GM23248 (cell line): ENCODE data around the gene FPR2. TPM values are rescaled to one million over a fixed set of nuclear protein-coding genes. Genes with fewer than 3 reads are reported as not detected.

Source experiments
- DNase-seq: peaks from one replicate; pipeline ENCODE4 v3.0.0-alpha.2; 2015
- H2AFZ ChIP-seq: fragments of 200-600 bp; sonication (generic); 2 replicates; pipeline ENCODE4 v1.6.1; 2016; ENCODE audit warnings: antibody characterized with exemption
- H3F3A ChIP-seq: fragments of 200-600 bp; sonication (generic); 2 replicates; pipeline ENCODE4 v1.6.1; 2016; ENCODE audit warnings: mild to moderate bottlenecking, antibody characterized with exemption, mixed run types; ENCODE audit not compliant: insufficient read depth
- H3K27ac ChIP-seq: fragments of 200-600 bp; sonication (generic); 2 replicates; pipeline ENCODE4 v1.5.1; 2016; ENCODE audit warnings: mild to moderate bottlenecking
- H3K27me3 ChIP-seq: fragments of 200-600 bp; sonication (generic); replicated peaks from 2 replicates; pipeline ENCODE4 v1.6.1; 2016; ENCODE audit warnings: mild to moderate bottlenecking; ENCODE audit not compliant: insufficient read depth
- H3K36me3 ChIP-seq: fragments of 200-600 bp; sonication (generic); 2 replicates; pipeline ENCODE4 v1.6.1; 2016; ENCODE audit warnings: low read depth, mild to moderate bottlenecking
- H3K4me1 ChIP-seq: fragments of 200-600 bp; sonication (generic); 2 replicates; pipeline ENCODE4 v1.6.1; 2016; ENCODE audit warnings: mild to moderate bottlenecking; ENCODE audit not compliant: insufficient read depth
- H3K4me2 ChIP-seq: fragments of 200-600 bp; sonication (generic); one replicate; pipeline ENCODE4 v1.6.1; 2016; ENCODE audit warnings: mild to moderate bottlenecking; ENCODE audit not compliant: unreplicated experiment
- H3K4me3 ChIP-seq: fragments of 200-600 bp; sonication (generic); 2 replicates; pipeline ENCODE4 v1.5.1; 2016; ENCODE audit warnings: mild to moderate bottlenecking
- H3K79me2 ChIP-seq: fragments of 200-600 bp; sonication (generic); 2 replicates; pipeline ENCODE4 v1.6.1; 2016; ENCODE audit warnings: mild to moderate bottlenecking; ENCODE audit not compliant: insufficient read depth
- H3K9ac ChIP-seq: fragments of 200-600 bp; sonication (generic); 2 replicates; pipeline ENCODE4 v1.6.1; 2016; ENCODE audit warnings: mild to moderate bottlenecking
- H3K9me2 ChIP-seq: fragments of 200-600 bp; sonication (generic); 2 replicates; pipeline ENCODE4 v1.6.1; 2016; ENCODE audit warnings: mixed run types, mild to moderate bottlenecking, moderate library complexity; ENCODE audit not compliant: insufficient read depth
- H3K9me3 ChIP-seq: fragments of 200-600 bp; sonication (generic); one replicate; pipeline ENCODE4 v1.6.1; 2017; ENCODE audit warnings: low read depth
- H4K20me1 ChIP-seq: fragments of 200-600 bp; sonication (generic); 2 replicates; pipeline ENCODE4 v1.6.0; 2016; ENCODE audit not compliant: insufficient read depth
- EZH2 ChIP-seq: fragments of 200-600 bp; sonication (generic); IDR thresholded peaks from 2 replicates; pipeline ENCODE4 v1.6.1; 2018; ENCODE audit warnings: antibody characterized with exemption, mild to moderate bottlenecking; ENCODE audit not compliant: insufficient read depth, poor library complexity, severe bottlenecking
- EZH2phosphoT487 ChIP-seq: fragments of 200-600 bp; sonication (generic); IDR thresholded peaks from 2 replicates; pipeline ENCODE4 v1.6.1; 2018; ENCODE audit warnings: antibody characterized with exemption, moderate library complexity, mild to moderate bottlenecking, low read depth; ENCODE audit not compliant: insufficient read depth
- WGBS, 2 experiments: methylation state at CpG; one replicate each; pipeline ENCODE4 v1.1.6; 2015 to 2017; ENCODE audit warnings: low lambda C conversion rate in 2 of 2, low coverage in 1 of 2; ENCODE audit errors: missing lambda C conversion rate in 2 of 2; 5-methylcytosine and 5-hydroxymethylcytosine counted together
- in situ Hi-C: fragments of 300-500 bp; cut with MboI; formaldehyde crosslinking; loops from 2 replicates; pipeline ENCODE4 v1.15.0; 2020
- polyA plus RNA-seq: library from polyadenylated mRNA; unstranded; fragments of >200 nt; fragmentation: Nextera tagmentation; extraction: Ambion mirVana; gene quantifications from 2 replicates; pipeline ENCODE4 v1.2.1, GENCODE V29; 2016
- total RNA-seq: library from RNA; depleted of rRNA; stranded (reverse); fragments of >200 nt; shearing (Covaris generic); gene quantifications from 2 replicates; pipeline ENCODE4 v1.2.3, GENCODE V29; 2014

FPR2 gene
- total and polyA plus RNA-seq, 2 experiments from 2014 or later: not detected

DNA sequence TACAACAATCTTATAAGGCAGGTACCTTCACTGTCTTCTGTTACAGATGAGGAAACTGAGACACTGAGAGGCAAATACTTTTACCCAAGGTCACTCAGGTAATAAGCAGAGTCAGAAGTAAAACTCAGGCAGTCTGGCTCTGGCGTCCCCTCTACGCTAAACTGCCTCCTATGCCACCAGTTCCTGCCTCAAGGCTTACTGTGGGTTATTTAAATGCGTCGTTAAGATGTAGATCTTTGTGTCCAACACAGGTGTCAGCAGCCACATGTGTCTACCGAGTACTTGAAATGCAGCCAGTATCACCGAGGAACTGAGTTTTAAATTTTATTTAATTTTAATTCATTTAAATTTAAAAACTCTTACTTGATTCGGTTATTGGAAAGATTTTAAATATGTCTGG, 39.1 kb upstream of the FPR2 start:
- DNase-seq: no peak
- Histone ChIP-seq H3K4me1 (peaks cover 5% of the 10 kb centered on the region; the same call in 1 of the 2 replicates), H3K9me2 (no peaks in the 10 kb centered on the region), H3F3A (no peaks in the 10 kb centered on the region), H3K4me3 (no peak overlapping the region), H3K9ac (no peak overlapping the region), H3K27ac (no peak overlapping the region), H2AFZ (no peak overlapping the region), H3K36me3 (no peaks in the 10 kb centered on the region), H3K79me2 (no peaks in the 10 kb centered on the region), H3K4me2 (no peak overlapping the region), H4K20me1 (no peaks in the 10 kb centered on the region), H3K27me3 (peaks cover 52% of the 10 kb centered on the region), H3K9me3 (no peaks in the 10 kb centered on the region)
- TF ChIP-seq EZH2: no peak
- TF ChIP-seq EZH2phosphoT487: no peak
- WGBS, 2 experiments: 63 to 64% methylated on average over 7 of the region's 7 CpGs
- in situ Hi-C loops: no loop called here

DNA sequence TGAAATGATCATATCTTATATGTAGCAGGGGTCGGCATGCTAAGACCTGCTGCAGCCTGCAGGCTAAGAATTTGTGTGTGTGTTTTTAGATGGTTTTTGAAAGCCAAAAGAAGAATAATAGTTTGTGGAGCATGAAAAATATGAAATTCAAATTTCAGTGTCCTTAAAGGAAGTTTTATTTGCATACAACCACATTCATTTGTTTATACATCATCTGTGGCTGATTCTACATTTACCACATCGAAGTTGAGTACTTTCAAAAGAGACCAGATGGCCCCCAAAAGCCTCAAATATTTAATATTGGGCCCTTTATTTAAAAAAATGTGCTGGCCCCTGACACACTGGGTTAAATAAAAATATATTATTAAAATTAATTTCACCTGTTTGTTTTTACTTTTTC, 38.5 kb upstream of the FPR2 start:
- Histone ChIP-seq H3K9me3 (no peaks in the 10 kb centered on the region), H3K9me2 (no peaks in the 10 kb centered on the region), H3K27ac (no peak overlapping the region), H3K36me3 (no peaks in the 10 kb centered on the region), H3K79me2 (no peaks in the 10 kb centered on the region), H3K4me1 (peaks cover 11% of the 10 kb centered on the region), H3K27me3 (peaks cover 52% of the 10 kb centered on the region), H2AFZ (no peak overlapping the region), H3K9ac (no peak overlapping the region), H3K4me2 (no peak overlapping the region), H4K20me1 (no peaks in the 10 kb centered on the region), H3F3A (no peaks in the 10 kb centered on the region), H3K4me3 (no peak overlapping the region)
- 26 to 29% methylated on average over 2 of the region's 2 CpGs for WGBS, 2 experiments
- no peak for DNase-seq
- in situ Hi-C loops: no loop called here
- no peak for TF ChIP-seq EZH2

DNA sequence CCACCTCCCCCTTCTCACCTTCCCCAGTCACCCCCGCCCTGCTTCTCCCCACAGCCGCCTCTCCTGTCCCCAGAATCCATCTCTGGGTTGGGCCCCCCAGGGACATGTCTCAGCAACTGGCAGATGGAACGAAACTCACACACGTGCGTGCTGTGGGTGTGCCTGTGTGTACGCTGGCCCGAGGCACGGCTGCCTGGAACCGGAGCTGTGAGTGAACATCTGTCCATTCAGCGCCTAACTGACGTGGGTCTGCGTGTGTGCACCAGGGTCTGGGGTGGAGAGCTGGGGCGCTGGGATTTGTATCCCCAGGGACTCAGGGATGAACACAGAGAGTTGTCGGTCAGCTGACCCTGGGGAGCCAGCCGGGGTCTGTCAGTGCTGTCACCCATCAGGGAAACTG, 36.4 kb upstream of the FPR2 start:
- Histone ChIP-seq H2AFZ (no peak overlapping the region), H3K27ac (no peak overlapping the region), H3K4me2 (peak overlapping the region; percentile 4), H4K20me1 (no peaks in the 10 kb centered on the region), H3K4me1 (peaks cover 13% of the 10 kb centered on the region), H3K9me3 (no peaks in the 10 kb centered on the region), H3K27me3 (peaks cover 48% of the 10 kb centered on the region), H3K9ac (no peak overlapping the region), H3K9me2 (no peaks in the 10 kb centered on the region), H3F3A (no peaks in the 10 kb centered on the region), H3K79me2 (no peaks in the 10 kb centered on the region), H3K4me3 (no peak overlapping the region), H3K36me3 (no peaks in the 10 kb centered on the region)
- no peak for TF ChIP-seq EZH2
- TF ChIP-seq EZH2phosphoT487: no peak
- DNase-seq: peak; percentile 69
- 8 to 14% methylated on average over 14 to 15 of the region's 15 CpGs for WGBS, 2 experiments
- in situ Hi-C loops: no loop called here

DNA sequence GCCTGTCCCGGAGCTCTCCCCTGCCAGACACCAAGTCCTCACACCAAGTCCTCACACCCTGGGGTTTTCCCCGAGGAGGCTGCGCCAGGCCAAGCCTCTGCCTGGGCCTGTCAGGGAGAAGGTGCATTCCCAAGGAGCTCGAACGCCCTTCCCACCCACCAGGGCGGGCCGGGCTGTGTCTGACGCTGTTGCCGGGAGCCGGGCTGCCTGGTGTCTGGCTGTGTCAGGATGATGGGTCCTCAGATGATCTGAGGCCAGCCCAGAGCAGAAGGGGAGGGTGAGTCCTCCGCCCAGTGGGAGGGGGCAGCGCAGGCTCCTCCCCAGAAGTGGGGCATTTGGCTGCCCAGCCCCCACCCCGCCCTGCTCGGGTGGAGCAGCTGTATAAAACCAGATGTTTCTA, 34.9 kb upstream of the FPR2 start:
- Histone ChIP-seq H3K27ac (peak overlapping the region; percentile 11), H3K4me2 (no peak overlapping the region), H4K20me1 (no peaks in the 10 kb centered on the region), H3K27me3 (peaks cover 36% of the 10 kb centered on the region), H2AFZ (0 out of 2 replicates have a peak overlapping the region, but pooled peaks have one; percentile 23), H3K79me2 (no peaks in the 10 kb centered on the region), H3K9ac (no peak overlapping the region), H3K4me3 (no peak overlapping the region), H3K36me3 (no peaks in the 10 kb centered on the region), H3K4me1 (peaks cover 13% of the 10 kb centered on the region), H3K9me3 (no peaks in the 10 kb centered on the region), H3K9me2 (no peaks in the 10 kb centered on the region), H3F3A (no peaks in the 10 kb centered on the region)
- WGBS, 2 experiments: 5 to 7% methylated on average over 10 to 14 of the region's 14 CpGs
- TF ChIP-seq EZH2phosphoT487 (no peak), EZH2 (no peak)
- in situ Hi-C loops: no loop called here
- peak; percentile 87 for DNase-seq

DNA sequence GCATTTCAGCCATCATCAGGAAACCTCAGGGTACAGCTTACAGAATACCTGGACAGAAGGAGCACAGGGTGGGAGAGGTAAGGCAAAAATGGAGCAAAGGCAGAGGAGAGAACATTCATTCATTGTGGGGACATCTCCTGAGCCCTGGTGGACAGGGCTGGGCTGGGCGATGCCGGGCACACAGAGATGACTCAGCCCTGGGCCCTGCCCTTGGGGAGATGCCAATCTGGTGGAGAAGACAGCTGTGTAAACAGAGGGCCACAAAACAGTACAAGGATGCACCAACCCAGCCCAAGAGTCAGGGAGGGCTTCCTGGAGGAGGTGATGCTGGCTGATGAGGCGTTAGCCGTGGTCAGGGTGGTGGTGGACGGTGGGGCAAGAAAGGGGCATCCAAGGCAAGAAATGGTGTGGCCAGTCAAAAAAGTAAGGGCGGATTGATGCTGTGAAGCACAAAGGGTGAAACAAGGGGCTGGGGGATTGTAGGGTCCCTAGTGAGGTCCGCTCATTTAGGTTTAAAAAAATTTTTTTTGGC, 33.6 kb upstream of the FPR2 start:
- WGBS, 2 experiments: 51 to 59% methylated on average over 7 of the region's 7 CpGs
- H3K27ac ChIP-seq: peak overlapping the region; percentile 27; the same call in 1 of the 2 replicates
- H3K9ac ChIP-seq: no peak overlapping the region

More for the DNA sequence above, 33.6 kb upstream of the FPR2 start:
- Histone ChIP-seq H3K36me3 (no peaks in the 10 kb centered on the region), H3K9me2 (no peaks in the 10 kb centered on the region), H3K4me2 (no peak overlapping the region), H3K4me1 (peaks cover 13% of the 10 kb centered on the region), H2AFZ (no peak overlapping the region), H3K9me3 (no peaks in the 10 kb centered on the region), H3K4me3 (no peak overlapping the region), H3K79me2 (no peaks in the 10 kb centered on the region), H3F3A (no peaks in the 10 kb centered on the region), H3K27me3 (peaks cover 27% of the 10 kb centered on the region), H4K20me1 (no peaks in the 10 kb centered on the region)
- in situ Hi-C loops: no loop called here
- DNase-seq: peak; percentile 77
- TF ChIP-seq EZH2phosphoT487 (no peak), EZH2 (no peak)
